H1 (cell line): Measurements from ENCODE around the gene ACTR8. TPM values are rescaled to one million over a fixed set of nuclear protein-coding genes. Genes with fewer than 3 reads are reported as not detected.

Source experiments
- CTCF ChIA-PET: fragments of 300-600 bp; sonication (Branson Sonifier 250); formaldehyde crosslinking; loops from one replicate; lab custom pipeline; 2021; ENCODE audit not compliant: partially characterized antibody; lab: Charles Lee
- POLR2A ChIA-PET: fragments of 300-600 bp; sonication (Branson Sonifier 250); formaldehyde crosslinking; loops from one replicate; lab custom pipeline; 2021; ENCODE audit warnings: inconsistent platforms; ENCODE audit not compliant: partially characterized antibody; lab: Charles Lee
- DNase-seq, 2 experiments: peaks; one replicate each; pipeline versions ENCODE4 v3.0.0 to v3.0.0-alpha.2; 2010 to 2022; ENCODE audit warnings: low spot score in 2 of 2, low read depth in 1 of 2, mixed read lengths in 1 of 2
- FAIRE-seq: peaks from 2 replicates; lab custom pipeline; 2011; peaks lifted over from hg19 to GRCh38; lab: Jason Lieb, UNC
- H2AFZ ChIP-seq: 2 replicates; pipeline ENCODE4 v1.8.1; 2012; ENCODE audit warnings: low read length, inconsistent platforms
- H2AK5ac ChIP-seq: 2 replicates; pipeline ENCODE4 v1.6.1; 2013; ENCODE audit warnings: low read depth, low read length
- H2BK120ac ChIP-seq: replicated peaks from 2 replicates; pipeline ENCODE3; 2013; ENCODE audit warnings: low read depth, low read length, inconsistent platforms
- H2BK12ac ChIP-seq: 2 replicates; pipeline ENCODE4 v1.6.1; 2013; ENCODE audit warnings: low read depth, low read length
- H2BK15ac ChIP-seq: 2 replicates; pipeline ENCODE4 v1.6.1; 2013; ENCODE audit warnings: low read length
- H2BK20ac ChIP-seq: 2 replicates; pipeline ENCODE4 v1.6.1; 2013; ENCODE audit warnings: low read length
- H2BK5ac ChIP-seq: 2 replicates; pipeline ENCODE4 v1.6.1; 2013; ENCODE audit warnings: low read depth, low read length
- H3K14ac ChIP-seq: 2 replicates; pipeline ENCODE4 v1.6.1; 2013; ENCODE audit warnings: inconsistent platforms; ENCODE audit not compliant: insufficient read length
- H3K18ac ChIP-seq: 2 replicates; pipeline ENCODE4 v1.6.1; 2013; ENCODE audit warnings: low read length; ENCODE audit errors: extremely low read depth
- H3K23ac ChIP-seq: 2 replicates; pipeline ENCODE4 v1.6.1; 2013; ENCODE audit warnings: inconsistent platforms; ENCODE audit not compliant: insufficient read length
- H3K23me2 ChIP-seq: 2 replicates; pipeline ENCODE4 v1.6.1; 2013; ENCODE audit warnings: low read depth, low read length
- H3K27ac ChIP-seq: 2 replicates; pipeline ENCODE4 v1.6.1; 2011; ENCODE audit warnings: low read depth, low read length, inconsistent platforms
- H3K27me3 ChIP-seq, 4 experiments: replicated peaks in 1 of 4; 1 replicate in 1 of 4; 2 replicates in 3 of 4; pipeline versions ENCODE4 v1.6.1 to v1.8.1; 2011 to 2013; ENCODE audit warnings: low read length in 3 of 4, mild to moderate bottlenecking in 3 of 4, inconsistent platforms in 2 of 4, mixed read lengths in 2 of 4, moderate library complexity in 1 of 4; ENCODE audit not compliant: control insufficient read depth in 3 of 4, insufficient read depth in 3 of 4; ENCODE audit errors: extremely low read depth in 1 of 4
- H3K36me3 ChIP-seq, 4 experiments: 2 replicates each; pipeline versions ENCODE4 v1.6.1 to v1.8.1; 2011 to 2013; ENCODE audit warnings: mild to moderate bottlenecking in 4 of 4, low read length in 3 of 4, moderate library complexity in 2 of 4, control low read depth in 1 of 4, inconsistent platforms in 1 of 4; ENCODE audit not compliant: insufficient read depth in 4 of 4, control insufficient read depth in 2 of 4
- H3K4ac ChIP-seq: replicated peaks from 2 replicates; pipeline ENCODE3; 2013; ENCODE audit warnings: low read length, low read depth, mixed read lengths, inconsistent platforms; ENCODE audit not compliant: insufficient read length
- H3K4me1 ChIP-seq, 4 experiments: replicated peaks in 1 of 4; 1 replicate in 1 of 4; 2 replicates in 3 of 4; pipeline versions ENCODE4 v1.6.1 to v1.8.1; 2011 to 2013; ENCODE audit warnings: low read length in 3 of 4, inconsistent platforms in 2 of 4, mixed read lengths in 1 of 4; ENCODE audit not compliant: insufficient read depth in 4 of 4, control insufficient read depth in 3 of 4
- H3K4me2 ChIP-seq, 2 experiments: 2 replicates each; pipeline versions ENCODE4 v1.6.1 to v1.8.1; 2011 to 2013; ENCODE audit warnings: low read depth in 2 of 2, low read length in 2 of 2, control low read depth in 1 of 2, inconsistent platforms in 1 of 2, mild to moderate bottlenecking in 1 of 2; ENCODE audit not compliant: insufficient read depth in 1 of 2
- H3K4me3 ChIP-seq, 4 experiments: fragments of 200-600, 300-600 bp in 1 of 4; sonication (generic), shearing (Covaris generic), sonication (Bioruptor Twin) in 1 of 4; 2 replicates each; pipeline versions ENCODE4 v1.5.1 to v1.8.1; 2011 to 2016; ENCODE audit warnings: low read length in 4 of 4, low read depth in 3 of 4, control low read depth in 2 of 4, inconsistent platforms in 2 of 4, mild to moderate bottlenecking in 2 of 4, mixed read lengths in 1 of 4, moderate library complexity in 1 of 4; ENCODE audit not compliant: insufficient read depth in 2 of 4; ENCODE audit errors: extremely low read depth in 1 of 4
- H3K56ac ChIP-seq: replicated peaks from 2 replicates; pipeline ENCODE3; 2013; ENCODE audit warnings: low read depth, mild to moderate bottlenecking, mixed read lengths, low read length, inconsistent platforms; ENCODE audit not compliant: insufficient read length
- H3K79me1 ChIP-seq: 2 replicates; pipeline ENCODE4 v1.6.1; 2013; ENCODE audit warnings: low read depth, low read length, control low read depth
- H3K79me2 ChIP-seq, 2 experiments: 2 replicates each; pipeline versions ENCODE4 v1.6.1 to v1.8.1; 2012 to 2013; ENCODE audit warnings: low read length in 2 of 2, mild to moderate bottlenecking in 2 of 2, inconsistent platforms in 1 of 2; ENCODE audit not compliant: insufficient read depth in 2 of 2, control insufficient read depth in 1 of 2
- H3K9ac ChIP-seq, 4 experiments: replicated peaks in 1 of 4; 1 replicate in 1 of 4; 2 replicates in 3 of 4; pipeline versions ENCODE4 v1.6.1 to v1.8.1; 2011 to 2013; ENCODE audit warnings: low read depth in 3 of 4, low read length in 3 of 4, control low read depth in 2 of 4, mild to moderate bottlenecking in 2 of 4, moderate library complexity in 2 of 4, inconsistent platforms in 1 of 4; ENCODE audit errors: extremely low read depth in 1 of 4
- H3K9me3 ChIP-seq, 2 experiments: 2 replicates each; pipeline versions ENCODE4 v1.6.1 to v1.8.1; 2012 to 2013; ENCODE audit warnings: mild to moderate bottlenecking in 2 of 2, moderate library complexity in 2 of 2, control low read depth in 1 of 2, inconsistent platforms in 1 of 2, low read depth in 1 of 2, low read length in 1 of 2, mixed read lengths in 1 of 2; ENCODE audit not compliant: insufficient read depth in 2 of 2
- H4K20me1 ChIP-seq, 2 experiments: replicated peaks in 1 of 2; 2 replicates each; pipeline versions ENCODE3 to v1.8.1; 2011 to 2013; ENCODE audit warnings: inconsistent platforms in 2 of 2, low read length in 2 of 2, mild to moderate bottlenecking in 1 of 2; ENCODE audit not compliant: insufficient read depth in 2 of 2, control insufficient read depth in 1 of 2
- H4K5ac ChIP-seq: 2 replicates; pipeline ENCODE4 v1.6.1; 2013; ENCODE audit warnings: low read length, low read depth, mixed read lengths, inconsistent platforms; ENCODE audit not compliant: insufficient read length
- H4K8ac ChIP-seq: 2 replicates; pipeline ENCODE4 v1.8.0; 2013; ENCODE audit warnings: mild to moderate bottlenecking, moderate library complexity, low read length, inconsistent platforms; ENCODE audit not compliant: insufficient read depth; ENCODE audit errors: extremely low read depth
- H4K91ac ChIP-seq: replicated peaks from 2 replicates; pipeline ENCODE3; 2013; ENCODE audit warnings: low read length, mixed read lengths, inconsistent platforms; ENCODE audit not compliant: insufficient read length
- CTCF ChIP-seq, 3 experiments: IDR thresholded peaks; 1 replicate in 2 of 3; 2 replicates in 1 of 3; pipeline versions ENCODE4 v1.5.1 to v1.6.1; 2011; ENCODE audit warnings: low read length in 3 of 3, mild to moderate bottlenecking in 3 of 3, inconsistent platforms in 2 of 3, low read depth in 1 of 3, moderate library complexity in 1 of 3; ENCODE audit not compliant: insufficient read depth in 1 of 3; ENCODE audit errors: control extremely low read depth in 1 of 3
- MAX ChIP-seq: IDR thresholded peaks from 2 replicates; pipeline ENCODE4 v1.6.1; 2012; ENCODE audit warnings: inconsistent platforms
- NANOG ChIP-seq: IDR thresholded peaks from 2 replicates; pipeline ENCODE4 v1.6.1; 2011; ENCODE audit warnings: low read length, low read depth, mild to moderate bottlenecking, inconsistent platforms; ENCODE audit not compliant: insufficient read depth, poor library complexity, severe bottlenecking
- RAD21 ChIP-seq, 2 experiments: IDR thresholded peaks in 1 of 2; conservative IDR thresholded peaks in 1 of 2; 2 replicates each; pipeline ENCODE4 v1.6.1; 2011; ENCODE audit warnings: low read depth in 2 of 2, low read length in 2 of 2, improper control_type of control experiment in 1 of 2, inconsistent platforms in 1 of 2, mild to moderate bottlenecking in 1 of 2, moderate library complexity in 1 of 2
- WGBS, 2 experiments: shearing (Covaris generic) in 1 of 2; methylation state at CpG; one replicate each; pipeline versions ENCODE4 v1.1.6 to v1.1.7; 2013 to 2015; ENCODE audit warnings: low lambda C conversion rate in 2 of 2, mixed read lengths in 2 of 2, inconsistent platforms in 1 of 2, low coverage in 1 of 2, missing lambda C conversion rate in 1 of 2; ENCODE audit not compliant: insufficient replicate concordance in 2 of 2, insufficient coverage in 1 of 2, insufficient read length in 1 of 2; ENCODE audit errors: extremely low coverage in 1 of 2, missing lambda C conversion rate in 1 of 2; 5-methylcytosine and 5-hydroxymethylcytosine counted together
- polyA plus RNA-seq, 7 experiments: library from polyadenylated mRNA; depleted of rRNA in 3 of 7; stranded (reverse) in 5 of 7; unstranded in 2 of 7; fragments of >200 nt in 5 of 7; fragments of 200-250 nt in 2 of 7; gene quantifications; 1 replicate in 5 of 7; 2 replicates in 1 of 7; 4 replicates in 1 of 7; pipeline versions ENCODE4 v1.2.1 to v1.2.3, GENCODE V29; 2011 to 2013; ENCODE audit warnings: missing spikeins in 2 of 7, mixed read lengths in 2 of 7
- total RNA-seq: library from RNA; stranded (reverse); fragmentation: NEBNext Ultra II Directional; extraction: Animal tissue kit (Norgen Biotek cat#: 25700); gene quantifications from 2 replicates; pipeline ENCODE4 v1.2.1, GENCODE V29; 2021

ACTR8 gene
- total and polyA plus RNA-seq, 2 of the 8 experiments (the other 6 are each of a cell fraction or from before 2014, with no cell fraction given) = 8.3 to 26.9 TPM

GRCh38 chr3:53823026-53823955 is 58.7 kb downstream of the ACTR8 start:
- Histone ChIP-seq H3K4me1 (peaks cover 0 to 3% (median 1%) of the 10 kb centered on the region in 4 experiments; a peak in 1 of 7 replicates), H3K27ac (no peak overlapping the region), H3K4ac (no peak overlapping the region), H3K27me3 (no peaks in the 10 kb centered on the region), H2BK15ac (no peak overlapping the region), H3K4me3 (no peak overlapping the region), H4K20me1 (peaks cover 3% of the 10 kb centered on the region in 2 experiments), H3K36me3 (peaks cover 6 to 23% (median 13%) of the 10 kb centered on the region in 4 experiments; a peak in 7 of 8 replicates), H3K79me2 (no peaks in the 10 kb centered on the region), H3K79me1 (no peaks in the 10 kb centered on the region), H4K91ac (no peak overlapping the region), H2BK5ac (no peak overlapping the region), H4K5ac (no peak overlapping the region), H3K14ac (no peak overlapping the region), H2AFZ (no peak overlapping the region), H3K56ac (no peak overlapping the region), H3K23me2 (no peaks in the 10 kb centered on the region; the same call in 1 of the 2 replicates), H3K18ac (no peak overlapping the region), H2BK12ac (no peak overlapping the region), H2AK5ac (no peak overlapping the region), H2BK120ac (no peak overlapping the region), H3K9ac (no peak overlapping the region; a peak in 1 of 7 replicates), H3K9me3 (no peaks in the 10 kb centered on the region), H3K23ac (no peak overlapping the region), H2BK20ac (no peak overlapping the region), H4K8ac (no peak overlapping the region), H3K4me2 (no peak overlapping the region)
- WGBS, 2 experiments = 96% methylated on average over 48 of the region's 67 CpGs; no CpG with 5 or more reads in 1 of the 2 experiments
- POLR2A ChIA-PET = interaction anchor here (1.4 kb wide), 1 partner anchor 21 kb away, joined by 3 read pairs; no protein-coding TSS in a partner anchor
- no peak for FAIRE-seq
- TF ChIP-seq CTCF (IDR thresholded peaks at IDR 0.05; ENCODE audit: control extremely low read depth in 1 of 3, insufficient read depth in 1 of 3, low read depth in 1 of 3, low read length in 3 of 3) (peak; percentile 44 to 56 (median 46)), RAD21 (IDR thresholded peaks at IDR 0.05 in 1 of 2, conservative IDR thresholded peaks at IDR 0.05 in 1 of 2; ENCODE audit: low read depth in 2 of 2, low read length in 2 of 2) (peak; percentile 28 to 38; a peak in 3 of 4 replicates), NANOG (no peak), MAX (peak; percentile 51)
- CTCF ChIA-PET = interaction anchor here (0.6 to 2.0 kb wide), 6 partner anchors 10 to 57 kb away, joined by 3 to 8 read pairs (median 3); no protein-coding TSS in a partner anchor
- peak in 1 of 2 experiments; percentile 72 for DNase-seq
